ENCODE measurements around the gene TRIM10.
"Not testable (repeated sequence)": the region's sequence is repeated elsewhere in the genome, so short reads cannot be mapped to it uniquely, and the experiment has no call there.

Gene TRIM10

GRCh38 chr6:30121446-30122366 is 39.3 kb downstream of the TRIM10 start:
- H2BK15ac ChIP-seq (ENCODE audit: low read depth, poor library complexity, severe bottlenecking), result no peak overlapping the region
- no peak overlapping the region for H3K18ac ChIP-seq (ENCODE audit: low read depth in 1 of 2, low read length in 2 of 2)
- no peak overlapping the region for H4K8ac ChIP-seq (ENCODE audit: low read length)
- no peak overlapping the region for H3K27ac ChIP-seq (ENCODE audit: low read length, poor library complexity, severe bottlenecking)
- H3K9me3 ChIP-seq (ENCODE audit: control insufficient read depth, low read length), result no peaks in the 10 kb centered on the region
- H3K9ac ChIP-seq (ENCODE audit: low read length), result no peak overlapping the region
- H2BK12ac ChIP-seq (ENCODE audit: low read length in 2 of 2), result no peak overlapping the region
- H4K91ac ChIP-seq (ENCODE audit: low read length), result no peak overlapping the region
- H2AK5ac ChIP-seq (ENCODE audit: low read length, severe bottlenecking), result no peak overlapping the region
- H2BK5ac ChIP-seq (ENCODE audit: low read depth, low read length, poor library complexity, severe bottlenecking), result no peak overlapping the region
- no peak overlapping the region for H3K4me3 ChIP-seq (ENCODE audit: insufficient read depth in 1 of 2, low read depth in 1 of 2, low read length in 2 of 2)
- 80% methylated on average over 8 of the region's 10 CpGs for WGBS
- H3K36me3 ChIP-seq (ENCODE audit: control insufficient read depth in 1 of 2, insufficient read depth in 2 of 2, low read depth in 1 of 2, low read length in 2 of 2), result no peaks in the 10 kb centered on the region
- peaks cover 8 to 21% of the 10 kb centered on the region in 2 experiments for H3K27me3 ChIP-seq (ENCODE audit: control insufficient read depth in 1 of 2, insufficient read depth in 1 of 2, low read length in 2 of 2)
- no peak overlapping the region for H2BK120ac ChIP-seq (ENCODE audit: low read depth, low read length)
- H3K4me1 ChIP-seq (ENCODE audit: control insufficient read depth, insufficient read depth, low read depth, low read length), result peaks cover 1% of the 10 kb centered on the region
- no peak overlapping the region for H3K23ac ChIP-seq (ENCODE audit: low read length in 2 of 2)
- no peak for DNase-seq
- no peak overlapping the region for H2AFZ ChIP-seq (ENCODE audit: low read depth, low read length)
- no peak overlapping the region for H3K4ac ChIP-seq (ENCODE audit: low read depth in 1 of 2, low read length in 2 of 2)
- H3K4me2 ChIP-seq (ENCODE audit: low read length, poor library complexity, severe bottlenecking), result no peak overlapping the region
- no peak overlapping the region for H3K14ac ChIP-seq (ENCODE audit: low read length in 2 of 2)
- no peaks in the 10 kb centered on the region for H3K79me1 ChIP-seq (replicated peaks; ENCODE audit: low read length, poor library complexity, severe bottlenecking)

DNA sequence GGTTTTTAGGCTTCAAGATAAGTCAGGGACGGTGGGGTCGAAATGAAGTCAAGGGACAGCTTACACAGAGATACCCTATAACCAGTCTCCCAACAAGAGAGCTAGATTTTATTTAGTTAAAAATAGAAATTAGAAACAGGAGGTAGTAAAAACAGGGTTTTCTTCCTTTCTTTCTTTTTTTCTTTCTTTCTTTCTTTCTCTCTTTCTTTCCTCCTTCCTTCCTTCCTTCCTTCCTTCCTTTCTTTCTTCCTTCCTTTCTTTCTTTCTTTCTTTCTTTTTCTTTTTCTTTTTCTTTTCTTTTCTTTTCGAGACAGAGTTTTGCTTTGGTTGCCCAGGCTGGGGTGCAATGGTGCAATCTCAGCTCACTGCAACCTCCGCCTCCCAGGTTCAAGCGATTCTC is 42.3 kb downstream of the TRIM10 start:
- not testable (repeated sequence) for H3K27ac ChIP-seq (ENCODE audit: low read length, poor library complexity, severe bottlenecking); H3K14ac ChIP-seq (ENCODE audit: low read length in 2 of 2); H3K18ac ChIP-seq (ENCODE audit: low read depth in 1 of 2, low read length in 2 of 2); H3K4me1 ChIP-seq (ENCODE audit: control insufficient read depth, insufficient read depth, low read depth, low read length); H3K4ac ChIP-seq (ENCODE audit: low read depth in 1 of 2, low read length in 2 of 2); H3K23ac ChIP-seq (ENCODE audit: low read length in 2 of 2); DNase-seq; H2BK12ac ChIP-seq (ENCODE audit: low read length in 2 of 2); H4K91ac ChIP-seq (ENCODE audit: low read length); H3K79me1 ChIP-seq (replicated peaks; ENCODE audit: low read length, poor library complexity, severe bottlenecking); H4K8ac ChIP-seq (ENCODE audit: low read length); H2BK15ac ChIP-seq (ENCODE audit: low read depth, poor library complexity, severe bottlenecking); H3K36me3 ChIP-seq (ENCODE audit: control insufficient read depth in 1 of 2, insufficient read depth in 2 of 2, low read depth in 1 of 2, low read length in 2 of 2); H2BK5ac ChIP-seq (ENCODE audit: low read depth, low read length, poor library complexity, severe bottlenecking); H3K9me3 ChIP-seq (ENCODE audit: control insufficient read depth, low read length); H2AK5ac ChIP-seq (ENCODE audit: low read length, severe bottlenecking); H2AFZ ChIP-seq (ENCODE audit: low read depth, low read length); H3K4me3 ChIP-seq (ENCODE audit: insufficient read depth in 1 of 2, low read depth in 1 of 2, low read length in 2 of 2); H3K4me2 ChIP-seq (ENCODE audit: low read length, poor library complexity, severe bottlenecking); H3K9ac ChIP-seq (ENCODE audit: low read length); H2BK120ac ChIP-seq (ENCODE audit: low read depth, low read length)
- WGBS, result 94% methylated on average over 4 of the region's 5 CpGs
- peaks cover 9 to 11% of the 10 kb centered on the region in 2 experiments for H3K27me3 ChIP-seq (ENCODE audit: control insufficient read depth in 1 of 2, insufficient read depth in 1 of 2, low read length in 2 of 2)

DNA sequence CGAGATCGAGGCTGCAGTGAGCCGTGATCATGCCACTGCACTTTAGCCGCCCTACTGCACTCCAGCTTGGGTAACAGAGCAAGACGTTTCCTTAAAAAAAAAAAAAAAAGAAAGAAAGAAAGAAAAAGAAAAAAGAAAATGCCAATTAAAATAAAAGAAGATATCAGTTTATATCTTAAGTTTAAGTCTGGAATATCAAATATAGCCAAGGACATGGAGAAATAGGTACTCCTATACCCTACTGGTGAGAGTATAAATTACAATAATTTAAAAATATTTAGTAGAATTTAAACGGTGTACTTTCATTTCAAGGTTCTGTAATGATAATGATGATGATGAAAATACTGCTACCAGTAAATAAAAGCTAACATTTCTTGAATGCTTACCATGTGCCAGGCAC is 44.3 kb downstream of the TRIM10 start:
- Histone ChIP-seq H2BK12ac (ENCODE audit: low read length in 2 of 2) (no peak overlapping the region), H4K91ac (ENCODE audit: low read length) (no peak overlapping the region), H2AK5ac (ENCODE audit: low read length, severe bottlenecking) (no peak overlapping the region), H3K27me3 (ENCODE audit: control insufficient read depth in 1 of 2, insufficient read depth in 1 of 2, low read length in 2 of 2) (peaks cover 26 to 27% of the 10 kb centered on the region in 2 experiments), H3K9me3 (ENCODE audit: control insufficient read depth, low read length) (no peaks in the 10 kb centered on the region), H3K23ac (ENCODE audit: low read length in 2 of 2) (no peak overlapping the region), H3K79me1 (replicated peaks; ENCODE audit: low read length, poor library complexity, severe bottlenecking) (no peaks in the 10 kb centered on the region), H3K4me1 (ENCODE audit: control insufficient read depth, insufficient read depth, low read depth, low read length) (peaks cover 1% of the 10 kb centered on the region), H2BK5ac (ENCODE audit: low read depth, low read length, poor library complexity, severe bottlenecking) (no peak overlapping the region), H3K4me2 (ENCODE audit: low read length, poor library complexity, severe bottlenecking) (no peak overlapping the region), H3K36me3 (ENCODE audit: control insufficient read depth in 1 of 2, insufficient read depth in 2 of 2, low read depth in 1 of 2, low read length in 2 of 2) (no peaks in the 10 kb centered on the region), H4K8ac (ENCODE audit: low read length) (no peak overlapping the region), H3K4ac (ENCODE audit: low read depth in 1 of 2, low read length in 2 of 2) (no peak overlapping the region), H3K14ac (ENCODE audit: low read length in 2 of 2) (no peak overlapping the region), H2BK120ac (ENCODE audit: low read depth, low read length) (no peak overlapping the region), H3K9ac (ENCODE audit: low read length) (no peak overlapping the region), H2BK15ac (ENCODE audit: low read depth, poor library complexity, severe bottlenecking) (no peak overlapping the region), H3K4me3 (ENCODE audit: insufficient read depth in 1 of 2, low read depth in 1 of 2, low read length in 2 of 2) (no peak overlapping the region), H3K18ac (ENCODE audit: low read depth in 1 of 2, low read length in 2 of 2) (no peak overlapping the region), H3K27ac (ENCODE audit: low read length, poor library complexity, severe bottlenecking) (no peak overlapping the region), H2AFZ (ENCODE audit: low read depth, low read length) (no peak overlapping the region)
- DNase-seq, result no peak
- 90% methylated on average over 4 of the region's 6 CpGs for WGBS

DNA sequence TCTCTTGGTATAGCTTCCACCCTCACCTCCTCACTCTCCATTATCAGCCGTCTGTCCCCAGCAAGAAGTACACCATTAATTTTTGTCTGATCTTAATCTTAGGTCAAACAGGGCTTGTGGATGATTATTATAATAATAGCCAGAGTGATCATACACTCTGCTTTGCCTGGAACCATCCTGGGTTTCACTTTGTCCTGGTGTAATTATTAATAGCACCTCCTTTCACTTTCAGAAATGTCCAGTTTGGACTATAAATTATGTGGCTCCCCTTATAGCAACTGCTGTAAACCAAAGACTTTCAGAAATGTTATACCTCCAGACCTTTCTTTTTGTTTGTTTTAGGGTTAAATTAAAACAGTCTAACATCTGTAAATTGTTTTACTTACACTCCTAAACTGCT is 47.2 kb downstream of the TRIM10 start:
- Histone ChIP-seq H2BK5ac (ENCODE audit: low read depth, low read length, poor library complexity, severe bottlenecking) (no peak overlapping the region), H3K9me3 (ENCODE audit: control insufficient read depth, low read length) (no peaks in the 10 kb centered on the region), H3K23ac (ENCODE audit: low read length in 2 of 2) (no peak overlapping the region), H3K9ac (ENCODE audit: low read length) (no peak overlapping the region), H2AFZ (ENCODE audit: low read depth, low read length) (no peak overlapping the region), H3K79me1 (replicated peaks; ENCODE audit: low read length, poor library complexity, severe bottlenecking) (no peaks in the 10 kb centered on the region), H2BK15ac (ENCODE audit: low read depth, poor library complexity, severe bottlenecking) (no peak overlapping the region), H2BK12ac (ENCODE audit: low read length in 2 of 2) (no peak overlapping the region), H3K14ac (ENCODE audit: low read length in 2 of 2) (no peak overlapping the region), H3K4me2 (ENCODE audit: low read length, poor library complexity, severe bottlenecking) (no peak overlapping the region), H4K91ac (ENCODE audit: low read length) (no peak overlapping the region), H2AK5ac (ENCODE audit: low read length, severe bottlenecking) (no peak overlapping the region), H3K4ac (ENCODE audit: low read depth in 1 of 2, low read length in 2 of 2) (no peak overlapping the region), H3K18ac (ENCODE audit: low read depth in 1 of 2, low read length in 2 of 2) (no peak overlapping the region), H2BK120ac (ENCODE audit: low read depth, low read length) (no peak overlapping the region), H3K27ac (ENCODE audit: low read length, poor library complexity, severe bottlenecking) (no peak overlapping the region), H3K27me3 (ENCODE audit: control insufficient read depth in 1 of 2, insufficient read depth in 1 of 2, low read length in 2 of 2) (peaks cover 38 to 49% of the 10 kb centered on the region in 2 experiments), H4K8ac (ENCODE audit: low read length) (no peak overlapping the region), H3K4me3 (ENCODE audit: insufficient read depth in 1 of 2, low read depth in 1 of 2, low read length in 2 of 2) (no peak overlapping the region), H3K4me1 (ENCODE audit: control insufficient read depth, insufficient read depth, low read depth, low read length) (peaks cover under 1% of the 10 kb centered on the region), H3K36me3 (ENCODE audit: control insufficient read depth in 1 of 2, insufficient read depth in 2 of 2, low read depth in 1 of 2, low read length in 2 of 2) (no peaks in the 10 kb centered on the region)
- DNase-seq, result no peak
- WGBS, result no CpG with 5 or more reads among the region's 1 CpG

All from mesenchymal stem cell (in vitro differentiated cells and primary cell).